HG02610 (cell line): ENCODE results near the gene DCDC2C.

Experiments used
- ATAC-seq: cut with Tn5 transposase; IDR thresholded peaks from one replicate; pipeline ENCODE4 v1.9.1; 2021; ENCODE audit warnings: mild to moderate bottlenecking, moderate library complexity; ENCODE audit not compliant: unreplicated experiment

Gene DCDC2C

GRCh38 chr2:3672861-3673678 is 30.3 kb upstream of the DCDC2C start:
- no peak for ATAC-seq

- ATAC-seq, result no peak
Observed at GRCh38 chr2:3674066-3674845, 29.1 kb upstream of the DCDC2C start.

- no peak for ATAC-seq
Observed at GRCh38 chr2:3675687-3676086, 27.7 kb upstream of the DCDC2C start.

GRCh38 chr2:3677436-3677835 is 25.9 kb upstream of the DCDC2C start:
- ATAC-seq, result no peak

- no peak for ATAC-seq
Observed at GRCh38 chr2:3678212-3678611, 25.2 kb upstream of the DCDC2C start.

GRCh38 chr2:3679180-3679579 is 24.2 kb upstream of the DCDC2C start:
- no peak for ATAC-seq

- ATAC-seq, result no peak
Observed at GRCh38 chr2:3679616-3680393, 23.6 kb upstream of the DCDC2C start.

GRCh38 chr2:3680548-3681345 is 22.6 kb upstream of the DCDC2C start:
- ATAC-seq, result no peak

- ATAC-seq, result no peak
Observed at GRCh38 chr2:3681625-3682024, 21.8 kb upstream of the DCDC2C start.

- no peak for ATAC-seq
Observed at GRCh38 chr2:3682811-3683210, 20.6 kb upstream of the DCDC2C start.

- ATAC-seq, result no peak
Observed at GRCh38 chr2:3683748-3684454, 19.5 kb upstream of the DCDC2C start.

GRCh38 chr2:3689998-3690748 is 13.2 kb upstream of the DCDC2C start:
- no peak for ATAC-seq

- no peak for ATAC-seq
Observed at GRCh38 chr2:3692375-3692774, 11.0 kb upstream of the DCDC2C start.

- ATAC-seq, result no peak
Observed at GRCh38 chr2:3696545-3696944, 6.8 kb upstream of the DCDC2C start.

GRCh38 chr2:3701071-3701470 is 2.3 kb upstream of the DCDC2C start:
- ATAC-seq, result no peak

GRCh38 chr2:3703757-3704355 is 481 bp downstream of the DCDC2C start:
- no peak for ATAC-seq

- ATAC-seq, result no peak
Observed at GRCh38 chr2:3704692-3705091, 1.3 kb downstream of the DCDC2C start.

GRCh38 chr2:3705782-3706181 is 2.4 kb downstream of the DCDC2C start:
- ATAC-seq, result no peak

- no peak for ATAC-seq
Observed at GRCh38 chr2:3706892-3707291, 3.5 kb downstream of the DCDC2C start.
